Breast epithelium (tissue), 3 donors: ENCODE measurements around the gene PPL.

ENCODE experiments used
- CTCF ChIP-seq, 3 donors: fragments of 450-650 bp; IDR thresholded peaks; one replicate each; pipeline ENCODE4 v1.5.1; 2016 to 2017; ENCODE audit warnings: antibody characterized with exemption in 3 of 3, mild to moderate bottlenecking in 3 of 3, moderate library complexity in 3 of 3
- POLR2A ChIP-seq: fragments of 450-650 bp; IDR thresholded peaks from one replicate; pipeline ENCODE4 v1.6.1; 2016; ENCODE audit warnings: antibody characterized with exemption, mild to moderate bottlenecking, moderate library complexity
- POLR2AphosphoS5 ChIP-seq, 3 donors: sonication (generic); formaldehyde crosslinking; IDR thresholded peaks; one replicate each; pipeline ENCODE4 v1.6.1; 2017; ENCODE audit warnings: antibody characterized with exemption in 3 of 3

DNA sequence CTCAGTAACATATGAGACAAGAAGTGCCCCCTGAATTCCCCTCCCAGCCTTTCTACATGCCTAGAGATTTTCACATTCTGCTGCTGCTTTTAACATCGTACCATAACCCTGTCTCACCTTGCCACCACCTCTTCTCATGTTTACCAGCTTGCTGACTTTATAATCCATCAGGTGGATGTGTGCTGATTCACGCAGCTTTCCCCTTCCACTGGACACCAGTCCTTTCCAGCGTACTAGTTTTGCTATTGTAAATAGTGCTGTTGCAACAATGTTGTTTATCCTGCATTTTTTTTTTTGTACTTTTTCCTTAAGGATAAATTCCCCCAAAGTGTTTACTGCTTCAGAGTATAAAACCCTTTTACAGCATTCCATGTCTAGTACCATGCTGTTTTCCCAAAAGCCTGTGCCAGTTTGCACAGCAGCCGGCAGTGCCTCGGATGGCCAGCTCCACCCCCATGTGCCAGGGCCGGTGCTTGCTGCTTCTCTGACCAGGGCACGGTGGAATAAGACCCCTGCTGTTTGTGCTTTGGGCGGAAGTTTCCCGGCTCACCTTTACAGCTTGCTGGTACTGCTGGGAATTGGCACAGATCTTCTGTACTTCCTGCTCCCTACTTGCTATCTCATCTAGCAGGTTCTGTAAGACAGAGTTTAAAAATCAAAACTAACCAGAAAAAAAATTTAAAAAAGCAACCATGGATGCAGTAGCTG lies 48.4 kb downstream of the PPL start:
- TF ChIP-seq CTCF (IDR thresholded peaks at IDR 0.05) (no peak), POLR2A (no peak), POLR2AphosphoS5 (IDR thresholded peaks at IDR 0.05) (no peak)
